Common myeloid progenitor, CD34-positive (primary cell): ENCODE results near the gene SLC39A5.

Source experiments
- CTCF ChIA-PET: fragments of 350-600 bp; sonication (Branson Sonifier 250); formaldehyde crosslinking; loops from one replicate; lab custom pipeline; 2021; ENCODE audit warnings: antibody characterized with exemption; lab: Charles Lee
- POLR2A ChIA-PET: fragments of 350-600 bp; sonication (Branson Sonifier 250); formaldehyde crosslinking; loops from one replicate; lab custom pipeline; 2021; ENCODE audit warnings: antibody characterized with exemption; lab: Charles Lee
- DNase-seq, 3 donors: peaks; one replicate each; pipeline versions ENCODE4 v3.0.0 to v3.0.0-alpha.2; 2013
- H3K27ac ChIP-seq, 2 experiments: 1 replicate in 1 of 2; 2 replicates in 1 of 2; pipeline ENCODE4 v1.7.0; 2013; ENCODE audit warnings: inconsistent platforms in 2 of 2, low read length in 2 of 2, mild to moderate bottlenecking in 2 of 2, low read depth in 1 of 2, moderate library complexity in 1 of 2; ENCODE audit not compliant: severe bottlenecking in 2 of 2, insufficient read depth in 1 of 2, poor library complexity in 1 of 2
- H3K27me3 ChIP-seq, 5 experiments: replicated peaks in 2 of 5; 1 replicate in 3 of 5; 2 replicates in 2 of 5; pipeline versions ENCODE4 v1.6.1 to v1.7.0; 2013; ENCODE audit warnings: low read length in 4 of 5, mild to moderate bottlenecking in 2 of 5, moderate library complexity in 2 of 5, inconsistent platforms in 1 of 5; ENCODE audit not compliant: insufficient read depth in 5 of 5, control insufficient read depth in 4 of 5
- H3K36me3 ChIP-seq, 4 experiments: 1 replicate in 2 of 4; 2 replicates in 2 of 4; pipeline versions ENCODE4 v1.6.1 to v1.7.0; 2013; ENCODE audit warnings: low read length in 3 of 4, control low read depth in 1 of 4, mild to moderate bottlenecking in 1 of 4; ENCODE audit not compliant: control insufficient read depth in 4 of 4, insufficient read depth in 4 of 4
- H3K4me1 ChIP-seq, 4 experiments: 1 replicate in 3 of 4; 2 replicates in 1 of 4; pipeline versions ENCODE4 v1.6.1 to v1.7.1; 2013; ENCODE audit warnings: low read length in 3 of 4, mild to moderate bottlenecking in 3 of 4, control low read depth in 1 of 4, inconsistent platforms in 1 of 4, moderate library complexity in 1 of 4; ENCODE audit not compliant: control insufficient read depth in 4 of 4, insufficient read depth in 4 of 4; ENCODE audit errors: control extremely low read depth in 1 of 4
- H3K4me3 ChIP-seq, 7 experiments: 1 replicate in 4 of 7; 2 replicates in 3 of 7; pipeline versions ENCODE4 v1.5.1 to v1.7.0; 2013; ENCODE audit warnings: mild to moderate bottlenecking in 7 of 7, low read length in 6 of 7, moderate library complexity in 6 of 7, inconsistent platforms in 2 of 7, low read depth in 2 of 7, control low read depth in 1 of 7; ENCODE audit not compliant: insufficient read depth in 4 of 7, control insufficient read depth in 1 of 7; ENCODE audit errors: extremely low read depth in 1 of 7
- H3K9me3 ChIP-seq, 5 experiments: 1 replicate in 4 of 5; 2 replicates in 1 of 5; pipeline versions ENCODE4 v1.6.1 to v1.7.1; 2013; ENCODE audit warnings: low read length in 4 of 5, mild to moderate bottlenecking in 2 of 5, inconsistent platforms in 1 of 5, low read depth in 1 of 5, moderate library complexity in 1 of 5; ENCODE audit not compliant: control insufficient read depth in 4 of 5, insufficient read depth in 2 of 5; ENCODE audit errors: control extremely low read depth in 1 of 5
- WGBS: methylation state at CpG from one replicate; pipeline ENCODE4 v1.1.5; 2013; ENCODE audit not compliant: insufficient coverage; 5-methylcytosine and 5-hydroxymethylcytosine counted together

The SLC39A5 gene

GRCh38 chr12:56237552-56237951 lies 7.7 kb downstream of the SLC39A5 start:
- Histone ChIP-seq H3K27me3 (no peaks in the 10 kb centered on the region), H3K4me1 (peaks cover 0 to 3% (median 0%) of the 10 kb centered on the region in 4 experiments), H3K27ac (no peak overlapping the region), H3K4me3 (no peak overlapping the region), H3K9me3 (no peaks in the 10 kb centered on the region), H3K36me3 (peaks cover 2 to 54% (median 30%) of the 10 kb centered on the region in 4 experiments)
- POLR2A ChIA-PET = no interaction called here
- no peak for DNase-seq
- CTCF ChIA-PET = interaction anchor here (0.9 to 2.8 kb wide), 7 partner anchors 10 to 109 kb away, joined by 3 to 9 read pairs (median 5); partner anchors contain the start of gene ESYT1
- WGBS = 86% methylated on average over 7 of the region's 11 CpGs

- peaks cover 8 to 81% (median 59%) of the 10 kb centered on the region in 4 experiments for H3K36me3 ChIP-seq
- no peak for DNase-seq
- 91% methylated on average over 4 of the region's 9 CpGs for WGBS
Measured at GRCh38 chr12:56241424-56242303, 11.8 kb downstream of the SLC39A5 start.

GRCh38 chr12:56242986-56243385 lies 13.1 kb downstream of the SLC39A5 start:
- WGBS = 100% methylated on average over 7 of the region's 13 CpGs
- Histone ChIP-seq H3K4me1 (peaks cover 0 to 4% (median 0%) of the 10 kb centered on the region in 4 experiments), H3K27me3 (no peaks in the 10 kb centered on the region), H3K36me3 (peaks cover 10 to 84% (median 57%) of the 10 kb centered on the region in 4 experiments), H3K9me3 (no peaks in the 10 kb centered on the region), H3K4me3 (no peak overlapping the region), H3K27ac (no peak overlapping the region)
- ChIA-PET CTCF (interaction anchor here (1.4 kb wide), 1 partner anchor 15 kb away, joined by 5 read pairs; the partner anchor contains the start of gene ANKRD52), POLR2A (no interaction called here)
- no peak for DNase-seq

More at GRCh38 chr12:56241424-56242303, 11.8 kb downstream of the SLC39A5 start:
- ChIA-PET POLR2A (no interaction called here), CTCF (interaction anchor here (1.4 kb wide), 1 partner anchor 16 kb away, joined by 5 read pairs; the partner anchor contains the start of gene ANKRD52)
- Histone ChIP-seq H3K9me3 (no peaks in the 10 kb centered on the region), H3K4me3 (no peak overlapping the region), H3K4me1 (peaks cover 0 to 4% (median 0%) of the 10 kb centered on the region in 4 experiments), H3K27me3 (no peaks in the 10 kb centered on the region), H3K27ac (peak overlapping the region in 1 of 2 experiments; percentile 32)

- POLR2A ChIA-PET = no interaction called here
- Histone ChIP-seq H3K4me3 (no peak overlapping the region), H3K4me1 (peaks cover 0 to 4% (median 0%) of the 10 kb centered on the region in 4 experiments), H3K27ac (peak overlapping the region in 1 of 2 experiments; percentile 52), H3K27me3 (no peaks in the 10 kb centered on the region), H3K36me3 (peaks cover 10 to 89% (median 61%) of the 10 kb centered on the region in 4 experiments), H3K9me3 (no peaks in the 10 kb centered on the region)
- no CpG with 5 or more reads among the region's 3 CpGs for WGBS
- DNase-seq = peak in 2 of 3 donors; percentile 53 to 63
- CTCF ChIA-PET = interaction anchor here (1.2 kb wide), 1 partner anchor 12 kb away, joined by 4 read pairs; no protein-coding TSS in a partner anchor
Measured at GRCh38 chr12:56243731-56244181, 13.9 kb downstream of the SLC39A5 start.

- ChIA-PET POLR2A (no interaction called here), CTCF (interaction anchor here (1.2 kb wide), 1 partner anchor 11 kb away, joined by 4 read pairs; no protein-coding TSS in a partner anchor)
- no peak for DNase-seq
- Histone ChIP-seq H3K4me1 (peaks cover 0 to 4% (median 0%) of the 10 kb centered on the region in 4 experiments), H3K27ac (peak overlapping the region in 1 of 2 experiments; percentile 5), H3K36me3 (peaks cover 10 to 89% (median 64%) of the 10 kb centered on the region in 4 experiments), H3K27me3 (no peaks in the 10 kb centered on the region), H3K9me3 (no peaks in the 10 kb centered on the region), H3K4me3 (no peak overlapping the region)
- 100% methylated on average over 13 of the region's 14 CpGs for WGBS
Measured at GRCh38 chr12:56244494-56244893, 14.6 kb downstream of the SLC39A5 start.

- WGBS = over 99% methylated on average over 16 of the region's 16 CpGs
- Histone ChIP-seq H3K4me3 (no peak overlapping the region), H3K4me1 (no peaks in the 10 kb centered on the region), H3K27me3 (no peaks in the 10 kb centered on the region), H3K36me3 (peaks cover 12 to 83% (median 60%) of the 10 kb centered on the region in 4 experiments), H3K9me3 (no peaks in the 10 kb centered on the region), H3K27ac (no peak overlapping the region)
- no peak for DNase-seq
- ChIA-PET CTCF (interaction anchor here (0.6 to 2.8 kb wide), 8 partner anchors 8 to 56 kb away, joined by 3 to 14 read pairs (median 4); partner anchors contain the start of genes ANKRD52 and RNF41), POLR2A (interaction anchor here (1.1 kb wide), 1 partner anchor 12 kb away, joined by 3 read pairs; no protein-coding TSS in a partner anchor)
Measured at GRCh38 chr12:56247923-56248322, 18.1 kb downstream of the SLC39A5 start.
